ENCODE results near the gene EGLN1.

Gene EGLN1

DNA sequence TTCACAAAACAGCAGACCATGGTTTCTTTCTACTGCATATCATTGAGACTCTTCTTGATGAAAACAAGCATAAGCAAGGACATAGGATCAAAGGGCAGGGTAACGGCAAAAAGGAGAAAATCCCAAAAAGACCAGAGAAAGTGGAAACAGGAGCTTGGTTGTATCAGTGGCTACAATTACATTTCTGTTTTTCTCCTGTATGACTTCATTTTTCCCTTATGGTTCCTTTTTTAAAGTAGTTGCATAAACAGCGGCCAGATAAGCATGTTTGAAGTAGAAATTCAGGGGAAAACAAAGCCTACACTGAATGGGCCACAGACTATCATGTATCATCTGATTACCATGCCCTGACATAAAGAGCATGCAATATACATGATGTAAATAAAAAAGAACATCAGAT, 4.6 kb downstream of the EGLN1 start (continued):
- TF ChIP-seq, protein P1, sequence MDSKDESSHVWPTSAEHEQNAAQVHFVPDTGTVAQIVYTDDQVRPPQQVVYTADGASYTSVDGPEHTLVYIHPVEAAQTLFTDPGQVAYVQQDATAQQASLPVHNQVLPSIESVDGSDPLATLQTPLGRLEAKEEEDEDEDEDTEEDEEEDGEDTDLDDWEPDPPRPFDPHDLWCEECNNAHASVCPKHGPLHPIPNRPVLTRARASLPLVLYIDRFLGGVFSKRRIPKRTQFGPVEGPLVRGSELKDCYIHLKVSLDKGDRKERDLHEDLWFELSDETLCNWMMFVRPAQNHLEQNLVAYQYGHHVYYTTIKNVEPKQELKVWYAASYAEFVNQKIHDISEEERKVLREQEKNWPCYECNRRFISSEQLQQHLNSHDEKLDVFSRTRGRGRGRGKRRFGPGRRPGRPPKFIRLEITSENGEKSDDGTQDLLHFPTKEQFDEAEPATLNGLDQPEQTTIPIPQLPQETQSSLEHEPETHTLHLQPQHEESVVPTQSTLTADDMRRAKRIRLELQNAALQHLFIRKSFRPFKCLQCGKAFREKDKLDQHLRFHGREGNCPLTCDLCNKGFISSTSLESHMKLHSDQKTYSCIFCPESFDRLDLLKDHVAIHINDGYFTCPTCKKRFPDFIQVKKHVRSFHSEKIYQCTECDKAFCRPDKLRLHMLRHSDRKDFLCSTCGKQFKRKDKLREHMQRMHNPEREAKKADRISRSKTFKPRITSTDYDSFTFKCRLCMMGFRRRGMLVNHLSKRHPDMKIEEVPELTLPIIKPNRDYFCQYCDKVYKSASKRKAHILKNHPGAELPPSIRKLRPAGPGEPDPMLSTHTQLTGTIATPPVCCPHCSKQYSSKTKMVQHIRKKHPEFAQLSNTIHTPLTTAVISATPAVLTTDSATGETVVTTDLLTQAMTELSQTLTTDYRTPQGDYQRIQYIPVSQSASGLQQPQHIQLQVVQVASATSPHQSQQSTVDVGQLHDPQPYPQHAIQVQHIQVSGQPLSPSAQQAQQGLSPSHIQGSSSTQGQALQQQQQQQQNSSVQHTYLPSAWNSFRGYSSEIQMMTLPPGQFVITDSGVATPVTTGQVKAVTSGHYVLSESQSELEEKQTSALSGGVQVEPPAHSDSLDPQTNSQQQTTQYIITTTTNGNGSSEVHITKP (tag by site-specific recombination; IDR thresholded peaks at IDR 0.05), result no peak
- TF ChIP-seq SP7 (tag by site-specific recombination; IDR thresholded peaks at IDR 0.05), result no peak
- TF ChIP-seq REPIN1 (tag by site-specific recombination; IDR thresholded peaks at IDR 0.05; ENCODE audit: low read depth), result no peak
- TF ChIP-seq ZNF416 (tag by site-specific recombination; IDR thresholded peaks at IDR 0.05), result no peak
- no peak for TF ChIP-seq GLI4 (tag by site-specific recombination; IDR thresholded peaks at IDR 0.05)
- TF ChIP-seq ZNF791 (tag by site-specific recombination; IDR thresholded peaks at IDR 0.05), result no peak
- peak; percentile 58 for TF ChIP-seq ZNF629 (tag by site-specific recombination; IDR thresholded peaks at IDR 0.05)
- no peak for TF ChIP-seq ZNF707 (tag by site-specific recombination; IDR thresholded peaks at IDR 0.05)
- TF ChIP-seq, protein P2, sequence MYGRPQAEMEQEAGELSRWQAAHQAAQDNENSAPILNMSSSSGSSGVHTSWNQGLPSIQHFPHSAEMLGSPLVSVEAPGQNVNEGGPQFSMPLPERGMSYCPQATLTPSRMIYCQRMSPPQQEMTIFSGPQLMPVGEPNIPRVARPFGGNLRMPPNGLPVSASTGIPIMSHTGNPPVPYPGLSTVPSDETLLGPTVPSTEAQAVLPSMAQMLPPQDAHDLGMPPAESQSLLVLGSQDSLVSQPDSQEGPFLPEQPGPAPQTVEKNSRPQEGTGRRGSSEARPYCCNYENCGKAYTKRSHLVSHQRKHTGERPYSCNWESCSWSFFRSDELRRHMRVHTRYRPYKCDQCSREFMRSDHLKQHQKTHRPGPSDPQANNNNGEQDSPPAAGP (tag by site-specific recombination; IDR thresholded peaks at IDR 0.05), result no peak
- TF ChIP-seq PRDM1 (tag by site-specific recombination; IDR thresholded peaks at IDR 0.05), result peak; percentile 83
- peak; percentile 78 for TF ChIP-seq OSR2 (tag by site-specific recombination; IDR thresholded peaks at IDR 0.05)
- TF ChIP-seq, protein P3, sequence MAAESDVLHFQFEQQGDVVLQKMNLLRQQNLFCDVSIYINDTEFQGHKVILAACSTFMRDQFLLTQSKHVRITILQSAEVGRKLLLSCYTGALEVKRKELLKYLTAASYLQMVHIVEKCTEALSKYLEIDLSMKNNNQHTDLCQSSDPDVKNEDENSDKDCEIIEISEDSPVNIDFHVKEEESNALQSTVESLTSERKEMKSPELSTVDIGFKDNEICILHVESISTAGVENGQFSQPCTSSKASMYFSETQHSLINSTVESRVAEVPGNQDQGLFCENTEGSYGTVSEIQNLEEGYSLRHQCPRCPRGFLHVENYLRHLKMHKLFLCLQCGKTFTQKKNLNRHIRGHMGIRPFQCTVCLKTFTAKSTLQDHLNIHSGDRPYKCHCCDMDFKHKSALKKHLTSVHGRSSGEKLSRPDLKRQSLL (tag by site-specific recombination; IDR thresholded peaks at IDR 0.05), result no peak
- no peak for TF ChIP-seq ZNF202 (tag by site-specific recombination; IDR thresholded peaks at IDR 0.05; ENCODE audit: borderline replicate concordance)
- TF ChIP-seq, protein P4, sequence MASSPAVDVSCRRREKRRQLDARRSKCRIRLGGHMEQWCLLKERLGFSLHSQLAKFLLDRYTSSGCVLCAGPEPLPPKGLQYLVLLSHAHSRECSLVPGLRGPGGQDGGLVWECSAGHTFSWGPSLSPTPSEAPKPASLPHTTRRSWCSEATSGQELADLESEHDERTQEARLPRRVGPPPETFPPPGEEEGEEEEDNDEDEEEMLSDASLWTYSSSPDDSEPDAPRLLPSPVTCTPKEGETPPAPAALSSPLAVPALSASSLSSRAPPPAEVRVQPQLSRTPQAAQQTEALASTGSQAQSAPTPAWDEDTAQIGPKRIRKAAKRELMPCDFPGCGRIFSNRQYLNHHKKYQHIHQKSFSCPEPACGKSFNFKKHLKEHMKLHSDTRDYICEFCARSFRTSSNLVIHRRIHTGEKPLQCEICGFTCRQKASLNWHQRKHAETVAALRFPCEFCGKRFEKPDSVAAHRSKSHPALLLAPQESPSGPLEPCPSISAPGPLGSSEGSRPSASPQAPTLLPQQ (tag by site-specific recombination; IDR thresholded peaks at IDR 0.05), result no peak
- TF ChIP-seq ZNF423 (tag by site-specific recombination; IDR thresholded peaks at IDR 0.05), result no peak
- TF ChIP-seq ZNF561 (tag by site-specific recombination; IDR thresholded peaks at IDR 0.05; ENCODE audit: borderline replicate concordance), result no peak
- TF ChIP-seq GLI2 (tag by site-specific recombination; IDR thresholded peaks at IDR 0.05; ENCODE audit: borderline replicate concordance, low read depth), result no peak
- no peak for TF ChIP-seq ZNF10 (tag by site-specific recombination; IDR thresholded peaks at IDR 0.05)
- TF ChIP-seq, protein P5, sequence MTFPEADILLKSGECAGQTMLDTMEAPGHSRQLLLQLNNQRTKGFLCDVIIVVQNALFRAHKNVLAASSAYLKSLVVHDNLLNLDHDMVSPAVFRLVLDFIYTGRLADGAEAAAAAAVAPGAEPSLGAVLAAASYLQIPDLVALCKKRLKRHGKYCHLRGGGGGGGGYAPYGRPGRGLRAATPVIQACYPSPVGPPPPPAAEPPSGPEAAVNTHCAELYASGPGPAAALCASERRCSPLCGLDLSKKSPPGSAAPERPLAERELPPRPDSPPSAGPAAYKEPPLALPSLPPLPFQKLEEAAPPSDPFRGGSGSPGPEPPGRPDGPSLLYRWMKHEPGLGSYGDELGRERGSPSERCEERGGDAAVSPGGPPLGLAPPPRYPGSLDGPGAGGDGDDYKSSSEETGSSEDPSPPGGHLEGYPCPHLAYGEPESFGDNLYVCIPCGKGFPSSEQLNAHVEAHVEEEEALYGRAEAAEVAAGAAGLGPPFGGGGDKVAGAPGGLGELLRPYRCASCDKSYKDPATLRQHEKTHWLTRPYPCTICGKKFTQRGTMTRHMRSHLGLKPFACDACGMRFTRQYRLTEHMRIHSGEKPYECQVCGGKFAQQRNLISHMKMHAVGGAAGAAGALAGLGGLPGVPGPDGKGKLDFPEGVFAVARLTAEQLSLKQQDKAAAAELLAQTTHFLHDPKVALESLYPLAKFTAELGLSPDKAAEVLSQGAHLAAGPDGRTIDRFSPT (tag by site-specific recombination; IDR thresholded peaks at IDR 0.05), result no peak
- TF ChIP-seq, protein P6, sequence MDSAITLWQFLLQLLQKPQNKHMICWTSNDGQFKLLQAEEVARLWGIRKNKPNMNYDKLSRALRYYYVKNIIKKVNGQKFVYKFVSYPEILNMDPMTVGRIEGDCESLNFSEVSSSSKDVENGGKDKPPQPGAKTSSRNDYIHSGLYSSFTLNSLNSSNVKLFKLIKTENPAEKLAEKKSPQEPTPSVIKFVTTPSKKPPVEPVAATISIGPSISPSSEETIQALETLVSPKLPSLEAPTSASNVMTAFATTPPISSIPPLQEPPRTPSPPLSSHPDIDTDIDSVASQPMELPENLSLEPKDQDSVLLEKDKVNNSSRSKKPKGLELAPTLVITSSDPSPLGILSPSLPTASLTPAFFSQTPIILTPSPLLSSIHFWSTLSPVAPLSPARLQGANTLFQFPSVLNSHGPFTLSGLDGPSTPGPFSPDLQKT (IDR thresholded peaks at IDR 0.05; ENCODE audit: borderline replicate concordance, low read depth, low read length), result no peak
- no peak for TF ChIP-seq ZNF830 (tag by site-specific recombination; IDR thresholded peaks at IDR 0.05; ENCODE audit: low read depth)
- no peak for TF ChIP-seq ZNF311 (tag by site-specific recombination; IDR thresholded peaks at IDR 0.05; ENCODE audit: borderline replicate concordance)
- TF ChIP-seq ZBTB48 (tag by site-specific recombination; IDR thresholded peaks at IDR 0.05), result no peak
- no peak for TF ChIP-seq ZBTB20 (tag by site-specific recombination; IDR thresholded peaks at IDR 0.05)
- TF ChIP-seq, protein P7, sequence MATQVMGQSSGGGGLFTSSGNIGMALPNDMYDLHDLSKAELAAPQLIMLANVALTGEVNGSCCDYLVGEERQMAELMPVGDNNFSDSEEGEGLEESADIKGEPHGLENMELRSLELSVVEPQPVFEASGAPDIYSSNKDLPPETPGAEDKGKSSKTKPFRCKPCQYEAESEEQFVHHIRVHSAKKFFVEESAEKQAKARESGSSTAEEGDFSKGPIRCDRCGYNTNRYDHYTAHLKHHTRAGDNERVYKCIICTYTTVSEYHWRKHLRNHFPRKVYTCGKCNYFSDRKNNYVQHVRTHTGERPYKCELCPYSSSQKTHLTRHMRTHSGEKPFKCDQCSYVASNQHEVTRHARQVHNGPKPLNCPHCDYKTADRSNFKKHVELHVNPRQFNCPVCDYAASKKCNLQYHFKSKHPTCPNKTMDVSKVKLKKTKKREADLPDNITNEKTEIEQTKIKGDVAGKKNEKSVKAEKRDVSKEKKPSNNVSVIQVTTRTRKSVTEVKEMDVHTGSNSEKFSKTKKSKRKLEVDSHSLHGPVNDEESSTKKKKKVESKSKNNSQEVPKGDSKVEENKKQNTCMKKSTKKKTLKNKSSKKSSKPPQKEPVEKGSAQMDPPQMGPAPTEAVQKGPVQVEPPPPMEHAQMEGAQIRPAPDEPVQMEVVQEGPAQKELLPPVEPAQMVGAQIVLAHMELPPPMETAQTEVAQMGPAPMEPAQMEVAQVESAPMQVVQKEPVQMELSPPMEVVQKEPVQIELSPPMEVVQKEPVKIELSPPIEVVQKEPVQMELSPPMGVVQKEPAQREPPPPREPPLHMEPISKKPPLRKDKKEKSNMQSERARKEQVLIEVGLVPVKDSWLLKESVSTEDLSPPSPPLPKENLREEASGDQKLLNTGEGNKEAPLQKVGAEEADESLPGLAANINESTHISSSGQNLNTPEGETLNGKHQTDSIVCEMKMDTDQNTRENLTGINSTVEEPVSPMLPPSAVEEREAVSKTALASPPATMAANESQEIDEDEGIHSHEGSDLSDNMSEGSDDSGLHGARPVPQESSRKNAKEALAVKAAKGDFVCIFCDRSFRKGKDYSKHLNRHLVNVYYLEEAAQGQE (tag by site-specific recombination; IDR thresholded peaks at IDR 0.05), result no peak
- TF ChIP-seq BCL11A (tag by site-specific recombination; IDR thresholded peaks at IDR 0.05; ENCODE audit: low read depth), result no peak
- no peak for TF ChIP-seq ZFP69B (tag by site-specific recombination; IDR thresholded peaks at IDR 0.05)
- no peak for TF ChIP-seq ZNF48 (tag by site-specific recombination; IDR thresholded peaks at IDR 0.05)
